HEK293 (cell line): ENCODE data around the gene TMEM259.

Source experiments
- FEZF1 ChIP-seq: fragments of 450-650 bp; formaldehyde crosslinking; IDR thresholded peaks from 2 replicates; pipeline ENCODE4 v1.5.1; 2016; ENCODE audit warnings: missing biosample characterization, missing genetic modification characterization
- IKZF3 ChIP-seq: fragments of 450-650 bp; IDR thresholded peaks from 2 replicates; pipeline ENCODE4 v1.5.0; 2018; ENCODE audit warnings: missing biosample characterization, mild to moderate bottlenecking, missing genetic modification characterization, moderate library complexity
- MYNN ChIP-seq: fragments of 450-650 bp; formaldehyde crosslinking; IDR thresholded peaks from 2 replicates; pipeline ENCODE4 v1.5.1; 2016; ENCODE audit warnings: missing biosample characterization, missing genetic modification characterization, borderline replicate concordance
- REPIN1 ChIP-seq: fragments of 450-650 bp; formaldehyde crosslinking; IDR thresholded peaks from 2 replicates; pipeline ENCODE4 v1.5.1; 2017; ENCODE audit warnings: missing biosample characterization, missing genetic modification characterization, low read depth
- SALL2 ChIP-seq: fragments of 450-650 bp; formaldehyde crosslinking; IDR thresholded peaks from 2 replicates; pipeline ENCODE4 v1.5.0; 2017; ENCODE audit warnings: missing biosample characterization, mild to moderate bottlenecking, missing genetic modification characterization, borderline replicate concordance
- SETDB1 ChIP-seq: IDR thresholded peaks from one replicate; pipeline ENCODE4 v1.6.1; 2017; ENCODE audit warnings: mild to moderate bottlenecking, low read length, moderate library complexity, mixed read lengths; ENCODE audit not compliant: insufficient read length
- ZBTB20 ChIP-seq: fragments of 450-650 bp; formaldehyde crosslinking; IDR thresholded peaks from 2 replicates; pipeline ENCODE4 v1.5.1; 2016; ENCODE audit warnings: missing biosample characterization, missing genetic modification characterization
- ZBTB8A ChIP-seq: fragments of 450-650 bp; formaldehyde crosslinking; IDR thresholded peaks from 2 replicates; pipeline ENCODE4 v1.5.1; 2016; ENCODE audit warnings: missing biosample characterization, missing genetic modification characterization
- ZFP3 ChIP-seq: fragments of 450-650 bp; formaldehyde crosslinking; IDR thresholded peaks from 2 replicates; pipeline ENCODE4 v1.5.1; 2016; ENCODE audit warnings: low read depth, missing biosample characterization, missing genetic modification characterization
- ZNF140 ChIP-seq: fragments of 450-650 bp; formaldehyde crosslinking; IDR thresholded peaks from 2 replicates; pipeline ENCODE4 v1.5.1; 2016; ENCODE audit warnings: missing biosample characterization, missing genetic modification characterization
- ZNF2 ChIP-seq: fragments of 450-650 bp; formaldehyde crosslinking; IDR thresholded peaks from 2 replicates; pipeline ENCODE4 v1.5.1; 2016; ENCODE audit warnings: missing biosample characterization, missing genetic modification characterization
- ZNF23 ChIP-seq: fragments of 450-650 bp; formaldehyde crosslinking; IDR thresholded peaks from 2 replicates; pipeline ENCODE4 v1.5.1; 2016; ENCODE audit warnings: missing biosample characterization, missing genetic modification characterization, borderline replicate concordance
- ZNF311 ChIP-seq: fragments of 450-650 bp; formaldehyde crosslinking; IDR thresholded peaks from 2 replicates; pipeline ENCODE4 v1.5.1; 2017; ENCODE audit warnings: missing biosample characterization, missing genetic modification characterization, borderline replicate concordance
- ZNF394 ChIP-seq: fragments of 450-650 bp; formaldehyde crosslinking; IDR thresholded peaks from 2 replicates; pipeline ENCODE4 v1.5.1; 2016; ENCODE audit warnings: missing biosample characterization, missing genetic modification characterization, mild to moderate bottlenecking, moderate library complexity, borderline replicate concordance
- ZNF473 ChIP-seq: fragments of 450-650 bp; formaldehyde crosslinking; IDR thresholded peaks from 2 replicates; pipeline ENCODE4 v1.5.1; 2017; ENCODE audit warnings: missing biosample characterization, missing genetic modification characterization
- ZNF529 ChIP-seq: fragments of 450-650 bp; formaldehyde crosslinking; IDR thresholded peaks from 2 replicates; pipeline ENCODE4 v1.5.1; 2017; ENCODE audit warnings: missing genetic modification characterization, missing biosample characterization; ENCODE audit not compliant: insufficient replicate concordance
- ZNF555 ChIP-seq: fragments of 450-650 bp; formaldehyde crosslinking; conservative IDR thresholded peaks from 2 replicates; pipeline ENCODE4 v1.5.1; 2017; ENCODE audit warnings: missing biosample characterization, mild to moderate bottlenecking, missing genetic modification characterization, inconsistent platforms
- ZNF664 ChIP-seq: fragments of 450-650 bp; formaldehyde crosslinking; IDR thresholded peaks from 2 replicates; pipeline ENCODE4 v1.5.1; 2016; ENCODE audit warnings: missing biosample characterization, missing genetic modification characterization
- ZNF76 ChIP-seq: fragments of 450-650 bp; formaldehyde crosslinking; IDR thresholded peaks from 2 replicates; pipeline ENCODE4; 2016; ENCODE audit warnings: low read depth, missing biosample characterization, missing genetic modification characterization, borderline replicate concordance
- ZNF776 ChIP-seq: fragments of 450-650 bp; formaldehyde crosslinking; IDR thresholded peaks from 2 replicates; pipeline ENCODE4 v1.5.0; 2017; ENCODE audit warnings: missing biosample characterization, missing genetic modification characterization, borderline replicate concordance
- ZNF785 ChIP-seq: fragments of 450-650 bp; formaldehyde crosslinking; IDR thresholded peaks from 2 replicates; pipeline ENCODE4 v1.5.1; 2016; ENCODE audit warnings: missing biosample characterization, missing genetic modification characterization
- TF ChIP-seq, protein P1 (sequence below): fragments of 450-650 bp; formaldehyde crosslinking; IDR thresholded peaks from 2 replicates; pipeline ENCODE4 v1.5.1; 2016; ENCODE audit warnings: missing biosample characterization, missing genetic modification characterization, borderline replicate concordance
- TF ChIP-seq, protein P2 (sequence below): fragments of 450-650 bp; formaldehyde crosslinking; optimal IDR thresholded peaks from 2 replicates; pipeline ENCODE3; 2016; ENCODE audit warnings: missing biosample characterization, mild to moderate bottlenecking, missing genetic modification characterization
- TF ChIP-seq, protein P3 (sequence below): fragments of 450-650 bp; formaldehyde crosslinking; IDR thresholded peaks from 2 replicates; pipeline ENCODE4 v1.5.1; 2016; ENCODE audit warnings: missing biosample characterization, missing genetic modification characterization
- TF ChIP-seq, protein P4 (sequence below): fragments of 450-650 bp; formaldehyde crosslinking; IDR thresholded peaks from 2 replicates; pipeline ENCODE4 v1.5.1; 2017; ENCODE audit warnings: missing biosample characterization, missing genetic modification characterization
- TF ChIP-seq, protein P5 (sequence below): fragments of 450-650 bp; formaldehyde crosslinking; conservative IDR thresholded peaks from 2 replicates; pipeline ENCODE4 v1.5.1; 2016; ENCODE audit warnings: low read depth, missing biosample characterization, missing genetic modification characterization

Gene TMEM259

DNA sequence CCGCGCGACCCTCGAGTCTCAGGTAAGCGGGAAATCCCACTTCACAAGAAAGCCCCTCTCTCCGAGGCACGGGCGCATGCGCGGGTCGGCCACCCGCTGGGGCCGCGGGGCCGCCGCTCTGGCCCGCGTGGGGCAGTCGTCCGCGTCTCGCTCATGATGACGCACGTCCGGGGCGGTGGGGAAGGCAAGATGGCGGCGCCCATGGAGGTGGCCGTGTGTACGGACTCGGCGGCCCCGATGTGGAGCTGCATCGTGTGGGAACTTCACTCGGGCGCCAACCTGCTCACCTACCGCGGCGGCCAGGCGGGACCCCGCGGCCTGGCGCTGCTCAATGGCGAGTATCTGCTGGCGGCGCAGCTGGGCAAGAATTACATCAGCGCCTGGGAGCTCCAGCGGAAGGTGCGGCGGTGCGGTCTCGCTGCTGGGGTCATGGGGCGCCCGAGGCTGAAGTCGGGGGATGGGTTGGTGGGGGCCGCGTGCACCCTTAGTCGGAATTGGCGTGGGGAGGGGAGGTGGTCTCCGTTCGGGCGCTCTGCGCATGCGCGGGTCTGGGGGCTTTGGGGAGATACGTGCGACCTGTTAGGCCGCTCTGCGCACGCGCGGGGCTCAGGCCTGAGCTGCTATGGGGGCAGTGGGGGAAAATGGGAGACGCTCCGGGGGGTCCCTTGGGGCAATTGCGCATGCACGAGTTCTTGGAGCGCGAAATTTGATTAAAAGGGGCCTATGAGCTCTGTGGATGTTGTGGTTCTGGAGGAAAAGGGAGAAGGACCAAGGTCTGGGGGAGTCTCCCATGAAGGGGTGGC is 36.6 kb downstream of the TMEM259 start, which contains the start of gene WDR18 (continued):
- TF ChIP-seq, protein P1, sequence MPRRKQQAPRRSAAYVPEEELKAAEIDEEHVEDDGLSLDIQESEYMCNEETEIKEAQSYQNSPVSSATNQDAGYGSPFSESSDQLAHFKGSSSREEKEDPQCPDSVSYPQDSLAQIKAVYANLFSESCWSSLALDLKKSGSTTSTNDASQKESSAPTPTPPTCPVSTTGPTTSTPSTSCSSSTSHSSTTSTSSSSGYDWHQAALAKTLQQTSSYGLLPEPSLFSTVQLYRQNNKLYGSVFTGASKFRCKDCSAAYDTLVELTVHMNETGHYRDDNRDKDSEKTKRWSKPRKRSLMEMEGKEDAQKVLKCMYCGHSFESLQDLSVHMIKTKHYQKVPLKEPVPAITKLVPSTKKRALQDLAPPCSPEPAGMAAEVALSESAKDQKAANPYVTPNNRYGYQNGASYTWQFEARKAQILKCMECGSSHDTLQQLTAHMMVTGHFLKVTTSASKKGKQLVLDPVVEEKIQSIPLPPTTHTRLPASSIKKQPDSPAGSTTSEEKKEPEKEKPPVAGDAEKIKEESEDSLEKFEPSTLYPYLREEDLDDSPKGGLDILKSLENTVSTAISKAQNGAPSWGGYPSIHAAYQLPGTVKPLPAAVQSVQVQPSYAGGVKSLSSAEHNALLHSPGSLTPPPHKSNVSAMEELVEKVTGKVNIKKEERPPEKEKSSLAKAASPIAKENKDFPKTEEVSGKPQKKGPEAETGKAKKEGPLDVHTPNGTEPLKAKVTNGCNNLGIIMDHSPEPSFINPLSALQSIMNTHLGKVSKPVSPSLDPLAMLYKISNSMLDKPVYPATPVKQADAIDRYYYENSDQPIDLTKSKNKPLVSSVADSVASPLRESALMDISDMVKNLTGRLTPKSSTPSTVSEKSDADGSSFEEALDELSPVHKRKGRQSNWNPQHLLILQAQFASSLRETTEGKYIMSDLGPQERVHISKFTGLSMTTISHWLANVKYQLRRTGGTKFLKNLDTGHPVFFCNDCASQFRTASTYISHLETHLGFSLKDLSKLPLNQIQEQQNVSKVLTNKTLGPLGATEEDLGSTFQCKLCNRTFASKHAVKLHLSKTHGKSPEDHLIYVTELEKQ (tag by site-specific recombination) = no peak
- peak; percentile 74 for TF ChIP-seq ZBTB20
- no peak for TF ChIP-seq SETDB1
- TF ChIP-seq, protein P2, sequence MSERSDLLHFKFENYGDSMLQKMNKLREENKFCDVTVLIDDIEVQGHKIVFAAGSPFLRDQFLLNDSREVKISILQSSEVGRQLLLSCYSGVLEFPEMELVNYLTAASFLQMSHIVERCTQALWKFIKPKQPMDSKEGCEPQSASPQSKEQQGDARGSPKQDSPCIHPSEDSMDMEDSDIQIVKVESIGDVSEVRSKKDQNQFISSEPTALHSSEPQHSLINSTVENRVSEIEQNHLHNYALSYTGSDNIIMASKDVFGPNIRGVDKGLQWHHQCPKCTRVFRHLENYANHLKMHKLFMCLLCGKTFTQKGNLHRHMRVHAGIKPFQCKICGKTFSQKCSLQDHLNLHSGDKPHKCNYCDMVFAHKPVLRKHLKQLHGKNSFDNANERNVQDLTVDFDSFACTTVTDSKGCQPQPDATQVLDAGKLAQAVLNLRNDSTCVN (tag by site-specific recombination) = peak; percentile 91
- TF ChIP-seq, protein P3, sequence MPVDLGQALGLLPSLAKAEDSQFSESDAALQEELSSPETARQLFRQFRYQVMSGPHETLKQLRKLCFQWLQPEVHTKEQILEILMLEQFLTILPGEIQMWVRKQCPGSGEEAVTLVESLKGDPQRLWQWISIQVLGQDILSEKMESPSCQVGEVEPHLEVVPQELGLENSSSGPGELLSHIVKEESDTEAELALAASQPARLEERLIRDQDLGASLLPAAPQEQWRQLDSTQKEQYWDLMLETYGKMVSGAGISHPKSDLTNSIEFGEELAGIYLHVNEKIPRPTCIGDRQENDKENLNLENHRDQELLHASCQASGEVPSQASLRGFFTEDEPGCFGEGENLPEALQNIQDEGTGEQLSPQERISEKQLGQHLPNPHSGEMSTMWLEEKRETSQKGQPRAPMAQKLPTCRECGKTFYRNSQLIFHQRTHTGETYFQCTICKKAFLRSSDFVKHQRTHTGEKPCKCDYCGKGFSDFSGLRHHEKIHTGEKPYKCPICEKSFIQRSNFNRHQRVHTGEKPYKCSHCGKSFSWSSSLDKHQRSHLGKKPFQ (tag by site-specific recombination) = peak; percentile 28
- TF ChIP-seq ZNF555 (tag by site-specific recombination) = no peak
- no peak for TF ChIP-seq SALL2
- TF ChIP-seq, protein P4, sequence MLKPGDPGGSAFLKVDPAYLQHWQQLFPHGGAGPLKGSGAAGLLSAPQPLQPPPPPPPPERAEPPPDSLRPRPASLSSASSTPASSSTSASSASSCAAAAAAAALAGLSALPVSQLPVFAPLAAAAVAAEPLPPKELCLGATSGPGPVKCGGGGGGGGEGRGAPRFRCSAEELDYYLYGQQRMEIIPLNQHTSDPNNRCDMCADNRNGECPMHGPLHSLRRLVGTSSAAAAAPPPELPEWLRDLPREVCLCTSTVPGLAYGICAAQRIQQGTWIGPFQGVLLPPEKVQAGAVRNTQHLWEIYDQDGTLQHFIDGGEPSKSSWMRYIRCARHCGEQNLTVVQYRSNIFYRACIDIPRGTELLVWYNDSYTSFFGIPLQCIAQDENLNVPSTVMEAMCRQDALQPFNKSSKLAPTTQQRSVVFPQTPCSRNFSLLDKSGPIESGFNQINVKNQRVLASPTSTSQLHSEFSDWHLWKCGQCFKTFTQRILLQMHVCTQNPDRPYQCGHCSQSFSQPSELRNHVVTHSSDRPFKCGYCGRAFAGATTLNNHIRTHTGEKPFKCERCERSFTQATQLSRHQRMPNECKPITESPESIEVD (tag by site-specific recombination) = no peak
- no peak for TF ChIP-seq ZNF664
- TF ChIP-seq ZNF76 = peak; percentile 83
- TF ChIP-seq MYNN (tag by site-specific recombination) = no peak
- TF ChIP-seq ZNF140 = no peak
- TF ChIP-seq ZNF473 = no peak
- 0 out of 2 replicates have a peak, but pooled peaks have one; percentile 34 for TF ChIP-seq ZNF785 (tag by site-specific recombination)
- TF ChIP-seq ZNF394 (tag by site-specific recombination) = no peak; the same call in 1 of the 2 replicates
- TF ChIP-seq, protein P5, sequence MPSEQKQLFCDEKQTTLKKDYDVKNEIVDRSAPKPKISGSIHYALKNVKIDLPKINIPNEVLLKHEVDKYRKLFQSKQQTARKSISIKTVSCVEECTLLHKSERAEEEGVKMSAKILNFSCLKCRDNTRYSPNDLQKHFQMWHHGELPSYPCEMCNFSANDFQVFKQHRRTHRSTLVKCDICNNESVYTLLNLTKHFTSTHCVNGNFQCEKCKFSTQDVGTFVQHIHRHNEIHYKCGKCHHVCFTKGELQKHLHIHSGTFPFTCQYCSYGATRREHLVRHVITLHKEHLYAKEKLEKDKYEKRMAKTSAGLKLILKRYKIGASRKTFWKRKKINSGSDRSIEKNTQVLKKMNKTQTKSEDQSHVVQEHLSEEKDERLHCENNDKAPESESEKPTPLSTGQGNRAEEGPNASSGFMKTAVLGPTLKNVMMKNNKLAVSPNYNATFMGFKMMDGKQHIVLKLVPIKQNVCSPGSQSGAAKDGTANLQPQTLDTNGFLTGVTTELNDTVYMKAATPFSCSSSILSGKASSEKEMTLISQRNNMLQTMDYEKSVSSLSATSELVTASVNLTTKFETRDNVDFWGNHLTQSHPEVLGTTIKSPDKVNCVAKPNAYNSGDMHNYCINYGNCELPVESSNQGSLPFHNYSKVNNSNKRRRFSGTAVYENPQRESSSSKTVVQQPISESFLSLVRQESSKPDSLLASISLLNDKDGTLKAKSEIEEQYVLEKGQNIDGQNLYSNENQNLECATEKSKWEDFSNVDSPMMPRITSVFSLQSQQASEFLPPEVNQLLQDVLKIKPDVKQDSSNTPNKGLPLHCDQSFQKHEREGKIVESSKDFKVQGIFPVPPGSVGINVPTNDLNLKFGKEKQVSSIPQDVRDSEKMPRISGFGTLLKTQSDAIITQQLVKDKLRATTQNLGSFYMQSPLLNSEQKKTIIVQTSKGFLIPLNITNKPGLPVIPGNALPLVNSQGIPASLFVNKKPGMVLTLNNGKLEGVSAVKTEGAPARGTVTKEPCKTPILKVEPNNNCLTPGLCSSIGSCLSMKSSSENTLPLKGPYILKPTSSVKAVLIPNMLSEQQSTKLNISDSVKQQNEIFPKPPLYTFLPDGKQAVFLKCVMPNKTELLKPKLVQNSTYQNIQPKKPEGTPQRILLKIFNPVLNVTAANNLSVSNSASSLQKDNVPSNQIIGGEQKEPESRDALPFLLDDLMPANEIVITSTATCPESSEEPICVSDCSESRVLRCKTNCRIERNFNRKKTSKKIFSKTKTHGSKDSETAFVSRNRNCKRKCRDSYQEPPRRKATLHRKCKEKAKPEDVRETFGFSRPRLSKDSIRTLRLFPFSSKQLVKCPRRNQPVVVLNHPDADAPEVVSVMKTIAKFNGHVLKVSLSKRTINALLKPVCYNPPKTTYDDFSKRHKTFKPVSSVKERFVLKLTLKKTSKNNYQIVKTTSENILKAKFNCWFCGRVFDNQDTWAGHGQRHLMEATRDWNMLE (tag by site-specific recombination) = no peak; the same call in 1 of the 2 replicates
- no peak for TF ChIP-seq ZNF23 (tag by site-specific recombination)
- TF ChIP-seq ZFP3 = no peak
- peak; percentile 71 for TF ChIP-seq ZBTB8A (tag by site-specific recombination)
- no peak for TF ChIP-seq ZNF529 (tag by site-specific recombination)
- TF ChIP-seq ZNF311 (tag by site-specific recombination) = no peak
- no peak for TF ChIP-seq ZNF776 (tag by site-specific recombination)
- TF ChIP-seq ZNF2 (tag by site-specific recombination) = peak; percentile 90
- no peak for TF ChIP-seq IKZF3
- no peak for TF ChIP-seq REPIN1 (tag by site-specific recombination)
- TF ChIP-seq FEZF1 = no peak
